B cell (primary cell): ENCODE data around the gene DROSHA. TPM values are rescaled to one million over a fixed set of nuclear protein-coding genes. Genes with fewer than 3 reads are reported as not detected.

Experiments used
- ATAC-seq: fragments of 200-7000 bp; cut with Tn5 transposase; one replicate; pipeline ENCODE4 v1.10.0; 2021; ENCODE audit warnings: low read depth, mild to moderate bottlenecking, moderate number of reproducible peaks, moderate library complexity
- CTCF ChIA-PET: fragments of 350-600 bp; sonication (Branson Sonifier 250); formaldehyde crosslinking; loops from one replicate; lab custom pipeline; 2021; ENCODE audit warnings: antibody characterized with exemption, inconsistent platforms; lab: Charles Lee
- POLR2A ChIA-PET: fragments of 350-600 bp; sonication (Branson Sonifier 250); formaldehyde crosslinking; loops from one replicate; lab custom pipeline; 2021; ENCODE audit warnings: antibody characterized with exemption; lab: Charles Lee
- DNase-seq: peaks from one replicate; pipeline ENCODE4 v3.0.0; 2013
- H2AFZ ChIP-seq: 2 replicates; pipeline ENCODE4 v1.6.1; 2012; ENCODE audit warnings: mild to moderate bottlenecking, low read depth, low read length; ENCODE audit not compliant: insufficient read depth, poor library complexity, severe bottlenecking
- H3K27ac ChIP-seq, 2 donors: 1 replicate in 1 of 2; 2 replicates in 1 of 2; pipeline ENCODE4 v1.5.1; 2012 to 2013; ENCODE audit warnings: low read length in 2 of 2, mild to moderate bottlenecking in 2 of 2, moderate library complexity in 1 of 2
- H3K27me3 ChIP-seq, 4 experiments: fragments of 200-600 bp in 1 of 4; sonication (generic) in 1 of 4; replicated peaks in 1 of 4; 1 replicate in 2 of 4; 2 replicates in 2 of 4; pipeline versions ENCODE4 v1.6.1 to v1.7.0; 2013 to 2016; ENCODE audit warnings: low read length in 3 of 4, mild to moderate bottlenecking in 2 of 4, mixed read lengths in 1 of 4, moderate library complexity in 1 of 4; ENCODE audit not compliant: insufficient read depth in 4 of 4, control insufficient read depth in 3 of 4; ENCODE audit errors: control extremely low read depth in 1 of 4
- H3K36me3 ChIP-seq, 2 experiments: replicated peaks in 1 of 2; 1 replicate in 1 of 2; 2 replicates in 1 of 2; pipeline versions ENCODE4 v1.6.1 to v1.7.1; 2013; ENCODE audit warnings: low read length in 1 of 2; ENCODE audit not compliant: insufficient read depth in 2 of 2, control insufficient read depth in 1 of 2; ENCODE audit errors: control extremely low read depth in 1 of 2, extremely low read depth in 1 of 2
- H3K4me1 ChIP-seq, 2 donors: fragments of 200-600 bp in 1 of 2; sonication (generic) in 1 of 2; 1 replicate in 1 of 2; 2 replicates in 1 of 2; pipeline versions ENCODE4 v1.5.1 to v1.6.1; 2013 to 2017; ENCODE audit warnings: low read length in 2 of 2; ENCODE audit not compliant: control insufficient read depth in 2 of 2, insufficient read depth in 2 of 2
- H3K4me2 ChIP-seq: replicated peaks from 2 replicates; pipeline ENCODE3; 2012; ENCODE audit warnings: mild to moderate bottlenecking, low read depth, low read length; ENCODE audit not compliant: poor library complexity, severe bottlenecking
- H3K4me3 ChIP-seq, 5 experiments: fragments of 200-600 bp in 1 of 5; sonication (generic) in 1 of 5; 1 replicate in 3 of 5; 2 replicates in 2 of 5; pipeline versions ENCODE4 v1.5.1 to v1.7.0; 2011 to 2016; ENCODE audit warnings: low read length in 4 of 5, mild to moderate bottlenecking in 4 of 5, low read depth in 2 of 5, control low read depth in 1 of 5, moderate library complexity in 1 of 5; ENCODE audit not compliant: insufficient read depth in 1 of 5; ENCODE audit errors: control extremely low read depth in 1 of 5, extremely low read depth in 1 of 5
- H3K79me2 ChIP-seq: fragments of 200-600 bp; sonication (generic); one replicate; pipeline ENCODE4 v1.6.0; 2016; ENCODE audit warnings: low read length; ENCODE audit not compliant: control insufficient read depth, insufficient read depth
- H3K9ac ChIP-seq: fragments of 200-600 bp; sonication (generic); 2 replicates; pipeline ENCODE4 v1.6.1; 2017; ENCODE audit warnings: mild to moderate bottlenecking, low read length, moderate library complexity
- H3K9me3 ChIP-seq, 3 donors: one replicate each; pipeline versions ENCODE4 v1.6.1 to v1.7.1; 2013; ENCODE audit warnings: low read length in 2 of 3; ENCODE audit not compliant: control insufficient read depth in 2 of 3, insufficient read depth in 1 of 3; ENCODE audit errors: control extremely low read depth in 1 of 3
- H4K20me1 ChIP-seq: 2 replicates; pipeline ENCODE4 v1.6.0; 2012; ENCODE audit warnings: mild to moderate bottlenecking, low read length; ENCODE audit not compliant: insufficient read depth, control insufficient read depth, poor library complexity, severe bottlenecking
- H3K27ac Mint-ChIP-seq: one replicate; pipeline ENCODE4 v1.8.0; 2021; ENCODE audit warnings: mixed read lengths
- H3K27me3 Mint-ChIP-seq: one replicate; pipeline ENCODE4 v1.8.0; 2021; ENCODE audit warnings: mixed read lengths
- H3K4me1 Mint-ChIP-seq: one replicate; pipeline ENCODE4 v1.8.0; 2021; ENCODE audit warnings: mixed read lengths
- H3K4me3 Mint-ChIP-seq: one replicate; pipeline ENCODE4 v1.8.0; 2021; ENCODE audit warnings: mixed read lengths
- H3K9me3 Mint-ChIP-seq: one replicate; pipeline ENCODE4 v1.8.0; 2022; ENCODE audit warnings: mixed read lengths; ENCODE audit not compliant: insufficient read depth
- EZH2 ChIP-seq: IDR thresholded peaks from 2 replicates; pipeline ENCODE4 v1.6.1; 2012; ENCODE audit warnings: borderline replicate concordance, low read depth, mild to moderate bottlenecking, moderate library complexity, low read length; ENCODE audit not compliant: insufficient read depth, poor library complexity, severe bottlenecking
- WGBS: methylation state at CpG from one replicate; pipeline ENCODE4 v1.1.5; 2013; ENCODE audit warnings: missing lambda C conversion rate; ENCODE audit not compliant: insufficient coverage; 5-methylcytosine and 5-hydroxymethylcytosine counted together
- intact Hi-C: fragments of 100-400 bp; cut with micrococcal nuclease; formaldehyde crosslinking; loops from one replicate; pipeline ENCODE4 v1.10.0; 2022
- polyA plus RNA-seq: library from polyadenylated mRNA; depleted of rRNA; stranded (reverse); fragments of >200 nt; gene quantifications from 2 replicates; pipeline ENCODE4 v1.2.3, GENCODE V29; 2012
- total RNA-seq, 2 donors: library from RNA; stranded (reverse); fragments of 120-200 nt in 1 of 2; gene quantifications; 1 replicate in 1 of 2; 2 replicates in 1 of 2; pipeline versions ENCODE4 v1.2.3 to v1.2.4, GENCODE V29; 2013 to 2022
- TF ChIP-seq, protein P1 (sequence below): fragments of 200-600 bp; IDR thresholded peaks from one replicate; pipeline ENCODE4 v1.8.0; 2022; ENCODE audit warnings: antibody characterized with exemption, mild to moderate bottlenecking

The DROSHA gene
- total and polyA plus RNA-seq, 2 donors (not counting 1 experiment from before 2014, with no cell fraction given) = 31.2 to 62.4 TPM

GRCh38 chr5:31442058-31442745 is 89.7 kb downstream of the DROSHA start:
- H3K4me3 Mint-ChIP-seq = no peak overlapping the region
- Histone ChIP-seq H3K4me2 (no peak overlapping the region), H3K9me3 (no peaks in the 10 kb centered on the region), H2AFZ (no peak overlapping the region), H3K36me3 (peaks cover 0 to 44% of the 10 kb centered on the region in 2 experiments), H3K4me3 (no peak overlapping the region), H3K27ac (no peak overlapping the region), H3K4me1 (no peaks in the 10 kb centered on the region), H3K9ac (no peak overlapping the region), H3K27me3 (no peaks in the 10 kb centered on the region), H4K20me1 (no peaks in the 10 kb centered on the region), H3K79me2 (no peaks in the 10 kb centered on the region)
- no peaks in the 10 kb centered on the region for H3K9me3 Mint-ChIP-seq
- POLR2A ChIA-PET = no interaction called here
- ATAC-seq (no peak), DNase-seq (no peak)
- H3K27me3 Mint-ChIP-seq = no peaks in the 10 kb centered on the region
- no peak overlapping the region for H3K27ac Mint-ChIP-seq
- H3K4me1 Mint-ChIP-seq = no peaks in the 10 kb centered on the region
- intact Hi-C loops = no loop called here
- TF ChIP-seq EZH2 = no peak
- TF ChIP-seq, protein P1, sequence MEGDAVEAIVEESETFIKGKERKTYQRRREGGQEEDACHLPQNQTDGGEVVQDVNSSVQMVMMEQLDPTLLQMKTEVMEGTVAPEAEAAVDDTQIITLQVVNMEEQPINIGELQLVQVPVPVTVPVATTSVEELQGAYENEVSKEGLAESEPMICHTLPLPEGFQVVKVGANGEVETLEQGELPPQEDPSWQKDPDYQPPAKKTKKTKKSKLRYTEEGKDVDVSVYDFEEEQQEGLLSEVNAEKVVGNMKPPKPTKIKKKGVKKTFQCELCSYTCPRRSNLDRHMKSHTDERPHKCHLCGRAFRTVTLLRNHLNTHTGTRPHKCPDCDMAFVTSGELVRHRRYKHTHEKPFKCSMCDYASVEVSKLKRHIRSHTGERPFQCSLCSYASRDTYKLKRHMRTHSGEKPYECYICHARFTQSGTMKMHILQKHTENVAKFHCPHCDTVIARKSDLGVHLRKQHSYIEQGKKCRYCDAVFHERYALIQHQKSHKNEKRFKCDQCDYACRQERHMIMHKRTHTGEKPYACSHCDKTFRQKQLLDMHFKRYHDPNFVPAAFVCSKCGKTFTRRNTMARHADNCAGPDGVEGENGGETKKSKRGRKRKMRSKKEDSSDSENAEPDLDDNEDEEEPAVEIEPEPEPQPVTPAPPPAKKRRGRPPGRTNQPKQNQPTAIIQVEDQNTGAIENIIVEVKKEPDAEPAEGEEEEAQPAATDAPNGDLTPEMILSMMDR = no peak
- CTCF ChIA-PET = no interaction called here
- WGBS = no CpG with 5 or more reads among the region's 3 CpGs

DNA sequence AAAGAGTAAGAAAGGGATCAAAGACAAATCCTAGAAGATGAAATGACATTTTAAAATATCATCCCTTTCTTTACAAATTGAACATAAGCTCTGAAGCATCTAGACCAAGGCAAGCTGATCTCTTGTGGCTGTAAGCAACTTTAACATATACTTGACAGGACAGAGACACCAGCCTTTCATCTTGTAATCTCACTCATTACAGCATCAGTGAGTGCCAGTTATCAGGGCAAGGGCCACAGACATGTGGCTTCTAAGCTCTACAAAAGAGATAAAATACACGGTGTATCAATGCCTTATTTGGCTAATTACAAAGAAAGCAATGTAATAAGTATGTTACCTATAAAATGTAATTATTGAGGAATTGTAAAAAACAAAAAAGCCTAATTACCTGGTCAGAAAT is 95.0 kb downstream of the DROSHA start:
- no peak for TF ChIP-seq EZH2
- ATAC-seq (no peak), DNase-seq (no peak)
- H3K27me3 ChIP-seq = no peaks in the 10 kb centered on the region
- H3K4me2 ChIP-seq = no peak overlapping the region
- H4K20me1 ChIP-seq = no peaks in the 10 kb centered on the region
- no peak overlapping the region for H3K27ac ChIP-seq
- CTCF ChIA-PET = no interaction called here
- intact Hi-C loops = no loop called here
- POLR2A ChIA-PET = no interaction called here
- H3K79me2 ChIP-seq = no peaks in the 10 kb centered on the region
- Mint-ChIP-seq H3K27ac (no peak overlapping the region), H3K4me3 (no peak overlapping the region), H3K4me1 (no peaks in the 10 kb centered on the region), H3K9me3 (no peaks in the 10 kb centered on the region), H3K27me3 (no peaks in the 10 kb centered on the region)
- no CpG with 5 or more reads among the region's 1 CpG for WGBS
- no peaks in the 10 kb centered on the region for H3K9me3 ChIP-seq
- no peak overlapping the region for H3K9ac ChIP-seq
- H3K4me1 ChIP-seq = no peaks in the 10 kb centered on the region
- no peak overlapping the region for H3K4me3 ChIP-seq
- no peak overlapping the region for H2AFZ ChIP-seq
- H3K36me3 ChIP-seq = peaks cover 0 to 43% of the 10 kb centered on the region in 2 experiments
